ENCODE measurements around the gene APOL4. TPM values are rescaled to one million over a fixed set of nuclear protein-coding genes. Genes with fewer than 3 reads are reported as not detected.

Gene APOL4
- total RNA-seq, 2 experiments from 2014 or later: 0.18 TPM

DNA sequence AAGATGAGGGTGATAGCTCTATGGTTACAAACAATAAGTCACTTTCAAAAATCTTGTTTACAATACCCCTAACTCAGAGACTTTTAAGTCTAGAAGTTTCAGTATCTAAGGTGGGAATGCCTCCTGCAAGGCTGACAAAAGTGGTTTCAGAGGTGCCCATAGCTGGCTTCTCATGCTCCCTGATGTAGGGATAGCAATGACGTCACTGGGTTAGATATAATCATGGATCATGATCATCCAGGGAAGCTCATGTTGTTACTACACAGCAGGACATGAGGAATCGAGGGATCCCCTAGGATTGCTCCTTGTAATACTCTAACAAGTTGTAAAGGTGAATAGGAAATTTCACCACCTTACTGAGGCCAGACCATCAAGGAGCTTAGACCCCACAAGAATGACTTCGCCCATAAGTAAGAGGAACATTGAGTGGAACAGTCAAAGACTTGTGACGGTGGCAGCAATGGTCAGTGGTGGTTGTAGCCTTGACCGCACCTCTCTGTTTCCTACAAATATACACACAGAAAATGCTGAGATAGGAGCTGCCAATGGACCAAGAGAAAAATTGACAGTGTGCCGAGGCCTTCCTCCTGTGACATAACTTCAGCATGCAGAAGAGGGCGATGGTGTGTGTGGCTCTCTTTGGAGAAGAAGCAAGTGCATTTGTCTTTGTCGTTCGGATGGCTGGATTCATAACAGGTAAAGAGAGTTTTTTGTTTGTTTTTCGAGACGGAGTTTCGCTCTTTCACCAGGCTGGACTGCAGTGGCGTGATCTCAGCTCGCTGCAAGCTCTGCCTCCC lies 15.6 kb downstream of the APOL4 start:
- POLR2A ChIA-PET: interaction anchor here (0.7 kb wide), 1 partner anchor 35 kb away, joined by 3 read pairs; no protein-coding TSS in a partner anchor
- CTCF ChIA-PET: interaction anchor here (1.0 to 2.1 kb wide), 8 partner anchors 9 to 300 kb away, joined by 3 to 8 read pairs (median 4); no protein-coding TSS in a partner anchor

DNA sequence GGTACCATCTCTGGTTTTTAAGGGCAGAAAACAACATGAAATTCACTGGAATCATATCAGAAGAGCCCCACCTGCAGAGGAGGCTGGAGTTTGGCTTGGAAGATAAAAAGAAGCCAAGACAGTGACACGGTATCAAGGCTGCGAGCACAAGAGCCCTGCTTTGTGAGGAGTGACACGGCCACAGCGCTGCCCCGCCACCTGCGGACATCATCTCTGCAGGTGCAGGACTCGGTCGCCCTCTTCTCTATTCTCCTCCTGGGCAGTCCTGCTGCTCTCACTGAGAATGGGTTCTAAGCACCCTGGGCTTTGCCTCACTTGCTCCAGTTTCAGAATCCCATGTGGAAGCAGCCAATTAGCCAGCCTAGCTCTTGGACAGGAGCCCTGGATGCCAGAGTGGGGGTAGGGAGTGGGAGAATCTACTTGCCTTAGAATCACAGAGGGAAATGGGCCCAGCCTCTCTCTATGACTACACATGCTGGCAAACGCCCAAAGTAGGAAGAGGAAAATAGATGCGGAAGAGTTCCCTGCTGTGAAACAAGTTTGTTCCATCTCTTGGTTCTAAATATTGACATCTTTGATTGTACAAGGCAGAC lies 17.1 kb downstream of the APOL4 start:
- Mint-ChIP-seq H3K27me3 (no peaks in the 10 kb centered on the region), H3K4me3 (no peak overlapping the region), H3K9me3 (no peaks in the 10 kb centered on the region), H3K36me3 (ENCODE audit: low read depth) (no peaks in the 10 kb centered on the region), H3K4me1 (ENCODE audit: low read depth) (peaks cover 4% of the 10 kb centered on the region), H3K27ac (no peak overlapping the region)
- TF ChIP-seq CTCF (IDR thresholded peaks at IDR 0.05): no peak
- POLR2A ChIA-PET: no interaction called here
- CTCF ChIA-PET: interaction anchor here (8.5 kb wide), 1 partner anchor 41 kb away, joined by 115 read pairs; no protein-coding TSS in a partner anchor
- ATAC-seq: no peak
- no peak for DNase-seq
- intact Hi-C loops (cut with micrococcal nuclease): no loop called here

More for the DNA sequence above, 15.6 kb downstream of the APOL4 start:
- intact Hi-C loops (cut with micrococcal nuclease): no loop called here
- Mint-ChIP-seq H3K4me3 (no peak overlapping the region), H3K9me3 (no peaks in the 10 kb centered on the region), H3K36me3 (ENCODE audit: low read depth) (no peaks in the 10 kb centered on the region), H3K4me1 (ENCODE audit: low read depth) (no peaks in the 10 kb centered on the region), H3K27me3 (no peaks in the 10 kb centered on the region), H3K27ac (no peak overlapping the region)
- no peak for TF ChIP-seq CTCF (IDR thresholded peaks at IDR 0.05)
- DNase-seq (no peak), ATAC-seq (no peak)

- H3K4me3 Mint-ChIP-seq: no peak overlapping the region
- POLR2A ChIA-PET: interaction anchor here (1.0 to 1.4 kb wide), 2 partner anchors 42 to 824 kb away, joined by 3 to 4 read pairs; no protein-coding TSS in a partner anchor
- no peak for DNase-seq
- H3K36me3 Mint-ChIP-seq (ENCODE audit: low read depth): no peaks in the 10 kb centered on the region
- peaks cover 4% of the 10 kb centered on the region for H3K4me1 Mint-ChIP-seq (ENCODE audit: low read depth)
- H3K27ac Mint-ChIP-seq: no peak overlapping the region
- intact Hi-C loops (cut with micrococcal nuclease): no loop called here
- no peak for TF ChIP-seq CTCF (IDR thresholded peaks at IDR 0.05)
- H3K27me3 Mint-ChIP-seq: no peaks in the 10 kb centered on the region
- CTCF ChIA-PET: interaction anchor here (0.7 to 8.5 kb wide), 7 partner anchors 10 to 118 kb away, joined by 3 to 115 read pairs (median 4); no protein-coding TSS in a partner anchor
- ATAC-seq: no peak
- H3K9me3 Mint-ChIP-seq: no peaks in the 10 kb centered on the region
These were observed 18.2 kb downstream of the APOL4 start for GRCh38 chr22:36183446-36183845.

DNA sequence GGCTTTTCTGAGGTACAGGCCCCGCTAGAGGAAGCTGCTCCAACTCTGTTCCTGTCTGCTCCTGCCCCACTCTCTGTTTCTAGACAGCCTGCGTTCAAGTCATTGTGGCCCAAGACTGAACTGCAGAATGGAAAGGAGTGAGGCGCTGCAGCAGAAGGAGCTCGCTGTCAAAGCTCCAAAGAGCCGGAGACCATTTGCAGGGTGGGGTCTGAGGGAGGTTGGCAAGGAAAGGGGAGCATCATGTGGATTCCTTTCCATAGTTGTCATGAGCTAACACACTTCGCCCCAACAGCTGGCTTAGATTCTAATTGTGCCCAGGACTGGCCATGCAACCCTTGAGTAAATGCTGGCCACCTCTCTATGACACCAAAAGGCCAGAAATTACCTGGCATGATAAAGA lies 18.8 kb downstream of the APOL4 start:
- no peaks in the 10 kb centered on the region for H3K36me3 Mint-ChIP-seq (ENCODE audit: low read depth)
- TF ChIP-seq CTCF (IDR thresholded peaks at IDR 0.05): no peak
- DNase-seq (no peak), ATAC-seq (no peak)
- intact Hi-C loops (cut with micrococcal nuclease): no loop called here
- ChIA-PET POLR2A (interaction anchor here (1.0 to 1.4 kb wide), 2 partner anchors 42 to 823 kb away, joined by 3 to 4 read pairs; no protein-coding TSS in a partner anchor), CTCF (interaction anchor here (0.7 to 8.5 kb wide), 8 partner anchors 10 to 117 kb away, joined by 3 to 115 read pairs (median 4); no protein-coding TSS in a partner anchor)
- H3K9me3 Mint-ChIP-seq: no peaks in the 10 kb centered on the region
- H3K27ac Mint-ChIP-seq: no peak overlapping the region
- no peaks in the 10 kb centered on the region for H3K27me3 Mint-ChIP-seq
- no peak overlapping the region for H3K4me3 Mint-ChIP-seq
- peaks cover 4% of the 10 kb centered on the region for H3K4me1 Mint-ChIP-seq (ENCODE audit: low read depth)

Data from activated CD8-positive, alpha-beta T cell treated with anti-CD3 and anti-CD28 coated beads for 36 hours (primary cell).